HG03571 (cell line): ENCODE results near the gene CALCOCO1.

Source experiments
- ATAC-seq: cut with Tn5 transposase; IDR thresholded peaks from one replicate; pipeline ENCODE4 v1.9.1; 2021; ENCODE audit not compliant: unreplicated experiment

CALCOCO1 gene

GRCh38 chr12:53664936-53665335 is 62.3 kb downstream of the CALCOCO1 start:
- ATAC-seq, result no peak

DNA sequence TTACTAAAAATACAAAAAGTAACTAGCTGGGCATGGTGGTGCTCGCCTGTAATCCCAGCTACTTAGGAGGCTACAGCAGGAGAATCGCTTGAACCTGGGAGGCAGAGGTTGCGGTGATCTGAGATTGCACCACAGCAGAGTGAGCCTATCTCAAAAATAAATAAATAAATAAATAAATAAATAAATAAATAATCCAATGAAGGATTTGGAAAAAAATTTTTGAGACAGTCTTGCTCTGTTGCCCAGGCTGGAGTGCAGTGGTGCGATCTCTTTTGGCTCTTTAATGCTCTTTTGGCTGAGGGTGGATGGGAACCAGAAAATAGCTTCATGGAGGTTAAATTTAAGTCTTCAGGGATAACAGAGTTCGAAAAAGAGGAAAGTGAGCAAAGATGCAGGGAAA is 63.1 kb downstream of the CALCOCO1 start:
- no peak for ATAC-seq

DNA sequence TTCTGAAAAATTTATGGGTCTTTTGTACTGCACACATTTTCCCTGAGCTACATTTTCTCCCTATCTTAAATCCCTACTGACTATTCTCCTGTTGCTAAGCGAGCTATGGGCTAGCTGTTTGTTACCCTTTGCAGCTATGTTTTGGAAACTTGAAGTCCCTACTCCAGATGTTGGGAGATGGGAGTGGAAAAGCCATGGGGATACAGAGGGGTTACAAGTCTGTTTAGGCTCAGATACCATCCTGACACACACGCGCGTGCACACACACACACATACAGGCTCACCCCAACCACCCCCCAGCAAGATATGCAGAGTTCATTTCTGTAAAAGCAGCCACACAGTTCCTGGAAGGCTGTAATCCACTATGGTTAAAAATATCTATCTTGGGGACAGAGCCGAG is 67.2 kb downstream of the CALCOCO1 start:
- ATAC-seq, result no peak

GRCh38 chr12:53659571-53659981 is 67.7 kb downstream of the CALCOCO1 start:
- no peak for ATAC-seq

DNA sequence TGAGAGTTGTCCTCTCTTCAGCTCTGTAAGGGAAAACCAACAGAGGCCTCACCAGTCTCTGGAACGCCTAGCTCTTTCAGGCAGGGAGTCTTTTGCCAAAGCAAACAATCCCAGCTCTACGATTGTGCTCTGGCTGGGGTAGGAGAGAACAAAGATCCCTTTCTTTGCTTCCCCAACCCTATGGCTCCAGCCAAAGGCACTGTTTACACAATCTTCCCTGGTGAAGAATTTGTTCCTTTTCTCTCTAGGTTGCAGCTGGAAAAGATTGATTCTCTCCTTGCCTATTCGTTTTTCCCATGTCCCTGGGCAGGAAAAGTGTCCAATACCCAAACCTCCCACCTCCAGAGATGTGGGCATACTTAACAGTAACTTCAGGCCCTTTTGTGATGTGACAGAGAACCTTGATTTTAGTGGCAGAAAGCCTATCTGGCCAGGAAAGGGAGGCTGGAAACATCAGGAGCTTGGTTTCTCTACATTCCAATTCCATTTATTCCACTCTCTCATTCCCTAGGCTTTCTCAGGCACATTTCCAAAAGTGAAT is 68.2 kb downstream of the CALCOCO1 start:
- no peak for ATAC-seq
